Measurements from ENCODE around the gene CAPZB.

Gene CAPZB

GRCh38 chr1:19342894-19343616 is 142.3 kb downstream of the CAPZB start:
- DNase-seq, result no peak

- DNase-seq, result no peak
Observed at GRCh38 chr1:19342062-19342750, 143.1 kb downstream of the CAPZB start.

- DNase-seq, result peak; percentile 86
Observed at GRCh38 chr1:19341201-19342061, 143.9 kb downstream of the CAPZB start.

- DNase-seq, result no peak
Observed at GRCh38 chr1:19340387-19340937, 144.9 kb downstream of the CAPZB start.

GRCh38 chr1:19339214-19339861 is 146.0 kb downstream of the CAPZB start:
- no peak for DNase-seq

- no peak for DNase-seq
Observed at GRCh38 chr1:19338323-19338762, 147.0 kb downstream of the CAPZB start.

- DNase-seq, result no peak
Observed at GRCh38 chr1:19337289-19337688, 148.1 kb downstream of the CAPZB start.

- no peak for DNase-seq
Observed at GRCh38 chr1:19336543-19336942, 148.8 kb downstream of the CAPZB start.

- no peak for DNase-seq
Observed at GRCh38 chr1:19333587-19334354, 151.6 kb downstream of the CAPZB start.

GRCh38 chr1:19332832-19333231 is 152.5 kb downstream of the CAPZB start:
- no peak for DNase-seq

GRCh38 chr1:19331262-19331878 is 154.0 kb downstream of the CAPZB start:
- DNase-seq, result no peak

GRCh38 chr1:19330449-19331135 is 154.7 kb downstream of the CAPZB start:
- DNase-seq, result no peak

- no peak for DNase-seq
Observed at GRCh38 chr1:19329611-19330010, 155.7 kb downstream of the CAPZB start.

GRCh38 chr1:19329188-19329587 is 156.2 kb downstream of the CAPZB start:
- DNase-seq, result no peak

- no peak for DNase-seq
Observed at GRCh38 chr1:19328486-19328885, 156.9 kb downstream of the CAPZB start.

- DNase-seq, result no peak
Observed at GRCh38 chr1:19327736-19328135, 157.6 kb downstream of the CAPZB start.

- no peak for DNase-seq
Observed at GRCh38 chr1:19327301-19327700, 158.0 kb downstream of the CAPZB start.

GRCh38 chr1:19326748-19327065 is 158.6 kb downstream of the CAPZB start:
- no peak for DNase-seq

GRCh38 chr1:19325958-19326747 is 159.2 kb downstream of the CAPZB start:
- no peak for DNase-seq

- no peak for DNase-seq
Observed at GRCh38 chr1:19325368-19325957, 159.9 kb downstream of the CAPZB start.
